HepG2 (cell line): Measurements from ENCODE around the gene AGER. TPM values are rescaled to one million over a fixed set of nuclear protein-coding genes. Genes with fewer than 3 reads are reported as not detected.

Experiments used
- ATAC-seq: fragments of 200-7000 bp; cut with Tn5 transposase; 3 replicates; pipeline ENCODE4 v1.9.1; 2020; ENCODE audit warnings: mild to moderate bottlenecking, moderate library complexity
- BruUV-seq: library from RNA; stranded (reverse); fragments of 400-500 nt; replicated peaks from 2 replicates; lab custom pipeline; 2021; lab: Mats Ljungman, UMichigan
- CTCF ChIA-PET: fragments of 300-600 bp; formaldehyde crosslinking; extraction: SDS; loops from one replicate; lab custom pipeline; 2021; ENCODE audit warnings: low total read pairs, inconsistent platforms, low intra/inter-chr PET ratio; lab: Yijun Ruan, JAX
- POLR2A ChIA-PET: fragments of 350-600 bp; sonication (Branson Sonifier 250); formaldehyde crosslinking; loops from one replicate; lab custom pipeline; 2020; ENCODE audit warnings: antibody characterized with exemption, inconsistent platforms; lab: Yijun Ruan, JAX
- DNase-seq: peaks from one replicate; pipeline ENCODE4 v3.0.0-alpha.2; 2015; ENCODE audit warnings: low spot score
- FAIRE-seq: peaks from 3 replicates; lab custom pipeline; 2011; peaks lifted over from hg19 to GRCh38; lab: Jason Lieb, UNC
- H2AFZ ChIP-seq: one replicate; pipeline ENCODE4 v1.6.1; 2011; ENCODE audit warnings: low read length, inconsistent platforms
- H3K27ac ChIP-seq: fragments of 300-600 bp; 3 replicates; pipeline ENCODE4 v1.8.0; 2011; ENCODE audit warnings: mixed run types, mild to moderate bottlenecking, mixed read lengths, low read length, inconsistent platforms; ENCODE audit not compliant: insufficient read depth; ENCODE audit errors: extremely low read length
- H3K27me3 ChIP-seq, 2 experiments: fragments of 200-600 bp in 1 of 2; 2 replicates in 1 of 2; 3 replicates in 1 of 2; pipeline versions ENCODE4 v1.6.0 to v1.8.0; 2011; ENCODE audit warnings: low read length in 2 of 2, mild to moderate bottlenecking in 2 of 2, moderate library complexity in 2 of 2, inconsistent platforms in 1 of 2; ENCODE audit not compliant: insufficient read depth in 2 of 2, control insufficient read depth in 1 of 2
- H3K36me3 ChIP-seq, 2 experiments: fragments of 200-600 bp in 1 of 2; replicated peaks in 1 of 2; 2 replicates in 1 of 2; 3 replicates in 1 of 2; pipeline versions ENCODE4 v1.5.1 to v1.8.0; 2011; ENCODE audit warnings: low read length in 2 of 2, inconsistent platforms in 1 of 2; ENCODE audit not compliant: insufficient read depth in 2 of 2, control insufficient read depth in 1 of 2
- H3K4me1 ChIP-seq: 2 replicates; pipeline ENCODE4 v1.5.1; 2012; ENCODE audit warnings: low read length, inconsistent platforms; ENCODE audit not compliant: insufficient read depth
- H3K4me2 ChIP-seq: 2 replicates; pipeline ENCODE4 v1.6.0; 2011; ENCODE audit warnings: low read depth, low read length, inconsistent platforms
- H3K4me3 ChIP-seq, 3 experiments: fragments of 200-600 bp in 1 of 3; sonication (generic), shearing (Covaris generic) in 1 of 3; replicated peaks in 1 of 3; 2 replicates each; pipeline ENCODE4 v1.5.1; 2011 to 2016; ENCODE audit warnings: low read length in 3 of 3, inconsistent platforms in 2 of 3, low read depth in 2 of 3, mild to moderate bottlenecking in 2 of 3, control low read depth in 1 of 3, mixed read lengths in 1 of 3; ENCODE audit not compliant: insufficient read depth in 1 of 3
- H3K79me2 ChIP-seq: one replicate; pipeline ENCODE4 v1.6.1; 2011; ENCODE audit warnings: low read length, inconsistent platforms; ENCODE audit not compliant: insufficient read depth
- H3K9ac ChIP-seq: 2 replicates; pipeline ENCODE4 v1.6.0; 2011; ENCODE audit warnings: mild to moderate bottlenecking, low read depth, low read length, inconsistent platforms; ENCODE audit not compliant: insufficient read depth
- H3K9me3 ChIP-seq: 2 replicates; pipeline ENCODE4 v1.5.1; 2012; ENCODE audit warnings: mild to moderate bottlenecking, low read length
- H4K20me1 ChIP-seq: 2 replicates; pipeline ENCODE4 v1.6.0; 2011; ENCODE audit warnings: inconsistent platforms, mild to moderate bottlenecking, low read length, moderate library complexity; ENCODE audit not compliant: insufficient read depth
- HNF1A ChIP-seq, 2 experiments: sonication (generic) in 1 of 2; formaldehyde crosslinking in 1 of 2; IDR thresholded peaks; 2 replicates each; pipeline versions ENCODE4 v1.4.0 to v1.6.1; 2016 to 2020; ENCODE audit warnings: borderline replicate concordance in 1 of 2, low read depth in 1 of 2, mild to moderate bottlenecking in 1 of 2, missing genetic modification reagents in 1 of 2
- PAXIP1 ChIP-seq: sonication (generic); formaldehyde crosslinking; conservative IDR thresholded peaks from 2 replicates; pipeline ENCODE4 v1.4.0; 2020; ENCODE audit warnings: mild to moderate bottlenecking, missing genetic modification reagents, moderate library complexity
- RBFOX2 ChIP-seq: fragments of 200-400 bp; formaldehyde crosslinking; IDR thresholded peaks from 2 replicates; pipeline ENCODE4 v1.6.1; 2017; ENCODE audit warnings: low read depth, mild to moderate bottlenecking, low read length
- WGBS: methylation state at CpG from one replicate; pipeline ENCODE4 v1.1.6; 2017; ENCODE audit warnings: low lambda C conversion rate; 5-methylcytosine and 5-hydroxymethylcytosine counted together
- in situ Hi-C: cut with HindIII; loops from 2 replicates; pipeline ENCODE4 v1.10.0; 2017; ENCODE audit warnings: low pct_unique_long_range_greater_than_20kb; ENCODE audit not compliant: extremely low pct_ligation_motif_present
- intact Hi-C: fragments of 100-400 bp; cut with micrococcal nuclease; formaldehyde crosslinking; loops from one replicate; pipeline ENCODE4 v1.10.0; 2022; ENCODE audit not compliant: unreplicated experiment
- polyA plus RNA-seq, 8 experiments: library from polyadenylated mRNA; depleted of rRNA in 3 of 8; stranded (reverse) in 7 of 8; unstranded in 1 of 8; fragments of >200 nt; fragmentation: Illumina TruSeq in 4 of 8; extraction: Trizol in 4 of 8; gene quantifications; 2 replicates each; pipeline versions ENCODE4 v1.2.1 to v1.2.3, GENCODE V29; 2011 to 2016; ENCODE audit warnings: low read depth in 4 of 8, missing spikeins in 1 of 8, mixed read lengths in 1 of 8; ENCODE audit not compliant: insufficient read depth in 1 of 8
- total RNA-seq, 5 experiments: library from RNA; depleted of rRNA; stranded (reverse); fragments of >200 nt; fragmentation: Illumina TruSeq; extraction: Trizol; gene quantifications; 2 replicates each; pipeline ENCODE4 v1.2.3, GENCODE V29; 2016; ENCODE audit warnings: low read depth in 1 of 5
- TF ChIP-seq, protein P1 (sequence below): IDR thresholded peaks from 2 replicates; pipeline ENCODE4 v1.4.0; 2020; ENCODE audit warnings: mild to moderate bottlenecking, missing genetic modification reagents
- TF ChIP-seq, protein P2 (sequence below): sonication (generic); formaldehyde crosslinking; IDR thresholded peaks from 2 replicates; pipeline ENCODE4 v1.8.0; 2022; ENCODE audit warnings: missing genetic modification reagents, mild to moderate bottlenecking, inconsistent platforms, borderline replicate concordance

Gene AGER
- total and polyA plus RNA-seq, 2 of the 13 experiments (the other 11 are each of a cell fraction or from before 2014, with no cell fraction given): 1.9 to 5.1 TPM

DNA sequence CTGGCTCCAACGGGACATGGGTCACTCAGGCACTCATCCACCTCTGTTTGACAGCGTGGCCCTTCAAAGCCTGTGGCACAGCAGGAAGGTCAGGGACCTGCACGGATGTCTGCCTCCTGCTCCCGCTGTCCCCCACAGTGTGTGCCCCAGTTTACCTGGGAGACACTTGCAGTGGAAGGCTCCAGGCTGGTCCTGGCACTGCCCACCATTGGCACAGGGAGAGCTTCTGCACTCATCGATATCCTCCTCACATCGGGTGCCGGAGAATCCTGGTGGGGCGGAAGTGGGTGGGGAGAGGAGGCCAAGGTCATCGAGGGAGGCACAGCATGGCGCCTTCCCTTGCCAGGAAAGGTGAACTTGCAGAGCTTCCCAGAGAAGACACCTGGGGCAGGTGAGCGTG is 32.9 kb upstream of the AGER start:
- in situ Hi-C loops: no loop called here
- FAIRE-seq: no peak
- no peak for TF ChIP-seq HNF1A (IDR thresholded peaks at IDR 0.05; ENCODE audit: low read depth)
- no peak for TF ChIP-seq HNF1A (CRISPR knock-in tag; IDR thresholded peaks at IDR 0.05; ENCODE audit: borderline replicate concordance)
- no peak for TF ChIP-seq RBFOX2
- TF ChIP-seq, protein P1, sequence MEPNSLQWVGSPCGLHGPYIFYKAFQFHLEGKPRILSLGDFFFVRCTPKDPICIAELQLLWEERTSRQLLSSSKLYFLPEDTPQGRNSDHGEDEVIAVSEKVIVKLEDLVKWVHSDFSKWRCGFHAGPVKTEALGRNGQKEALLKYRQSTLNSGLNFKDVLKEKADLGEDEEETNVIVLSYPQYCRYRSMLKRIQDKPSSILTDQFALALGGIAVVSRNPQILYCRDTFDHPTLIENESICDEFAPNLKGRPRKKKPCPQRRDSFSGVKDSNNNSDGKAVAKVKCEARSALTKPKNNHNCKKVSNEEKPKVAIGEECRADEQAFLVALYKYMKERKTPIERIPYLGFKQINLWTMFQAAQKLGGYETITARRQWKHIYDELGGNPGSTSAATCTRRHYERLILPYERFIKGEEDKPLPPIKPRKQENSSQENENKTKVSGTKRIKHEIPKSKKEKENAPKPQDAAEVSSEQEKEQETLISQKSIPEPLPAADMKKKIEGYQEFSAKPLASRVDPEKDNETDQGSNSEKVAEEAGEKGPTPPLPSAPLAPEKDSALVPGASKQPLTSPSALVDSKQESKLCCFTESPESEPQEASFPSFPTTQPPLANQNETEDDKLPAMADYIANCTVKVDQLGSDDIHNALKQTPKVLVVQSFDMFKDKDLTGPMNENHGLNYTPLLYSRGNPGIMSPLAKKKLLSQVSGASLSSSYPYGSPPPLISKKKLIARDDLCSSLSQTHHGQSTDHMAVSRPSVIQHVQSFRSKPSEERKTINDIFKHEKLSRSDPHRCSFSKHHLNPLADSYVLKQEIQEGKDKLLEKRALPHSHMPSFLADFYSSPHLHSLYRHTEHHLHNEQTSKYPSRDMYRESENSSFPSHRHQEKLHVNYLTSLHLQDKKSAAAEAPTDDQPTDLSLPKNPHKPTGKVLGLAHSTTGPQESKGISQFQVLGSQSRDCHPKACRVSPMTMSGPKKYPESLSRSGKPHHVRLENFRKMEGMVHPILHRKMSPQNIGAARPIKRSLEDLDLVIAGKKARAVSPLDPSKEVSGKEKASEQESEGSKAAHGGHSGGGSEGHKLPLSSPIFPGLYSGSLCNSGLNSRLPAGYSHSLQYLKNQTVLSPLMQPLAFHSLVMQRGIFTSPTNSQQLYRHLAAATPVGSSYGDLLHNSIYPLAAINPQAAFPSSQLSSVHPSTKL (CRISPR knock-in tag): no peak
- TF ChIP-seq PAXIP1: no peak
- TF ChIP-seq, protein P2, sequence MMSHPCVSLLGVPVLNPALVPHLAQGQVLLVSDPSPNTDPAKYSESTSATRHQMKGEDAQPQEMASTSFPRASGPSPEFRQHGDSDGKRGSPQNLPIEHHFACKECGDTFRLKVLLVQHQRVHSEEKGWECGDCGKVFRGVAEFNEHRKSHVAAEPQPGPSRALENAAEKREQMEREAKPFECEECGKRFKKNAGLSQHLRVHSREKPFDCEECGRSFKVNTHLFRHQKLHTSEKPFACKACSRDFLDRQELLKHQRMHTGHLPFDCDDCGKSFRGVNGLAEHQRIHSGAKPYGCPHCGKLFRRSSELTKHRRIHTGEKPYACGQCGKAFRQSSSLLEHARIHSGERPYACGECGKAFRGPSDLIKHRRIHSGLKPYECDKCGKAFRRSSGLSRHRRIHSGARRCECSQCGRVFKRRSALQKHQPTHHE (CRISPR knock-in tag): no peak

More for the DNA sequence above, 32.9 kb upstream of the AGER start:
- Histone ChIP-seq H3K9ac (no peak overlapping the region), H3K27me3 (peaks cover 12 to 68% of the 10 kb centered on the region in 2 experiments; a peak in 4 of 5 replicates), H3K9me3 (no peaks in the 10 kb centered on the region), H2AFZ (no peak overlapping the region), H3K79me2 (no peaks in the 10 kb centered on the region), H3K4me1 (no peaks in the 10 kb centered on the region), H3K4me3 (no peak overlapping the region), H3K27ac (no peak overlapping the region), H4K20me1 (no peaks in the 10 kb centered on the region), H3K4me2 (no peak overlapping the region), H3K36me3 (no peaks in the 10 kb centered on the region)
- no TSS peak for BruUV-seq
- DNase-seq (no peak), ATAC-seq (no peak)
- WGBS: 21% methylated on average over 11 of the region's 11 CpGs
- ChIA-PET CTCF (no interaction called here), POLR2A (no interaction called here)
- intact Hi-C loops: no loop called here
